Hepatocyte (in vitro differentiated cells): ENCODE measurements around the gene NQO1. TPM values are rescaled to one million over a fixed set of nuclear protein-coding genes. Genes with fewer than 3 reads are reported as not detected.

Source experiments
- DNase-seq: peaks from one replicate; pipeline ENCODE4 v3.0.0-alpha.2; 2016; ENCODE audit warnings: low spot score
- H2AFZ ChIP-seq: fragments of 200-600 bp; sonication (generic); 2 replicates; pipeline ENCODE4 v1.6.0; 2016; ENCODE audit warnings: antibody characterized with exemption, mild to moderate bottlenecking
- H3K27ac ChIP-seq: fragments of 200-600 bp; sonication (generic); 2 replicates; pipeline ENCODE4 v1.5.1; 2016; ENCODE audit warnings: mild to moderate bottlenecking
- H3K27me3 ChIP-seq: fragments of 200-600 bp; sonication (generic); 2 replicates; pipeline ENCODE4 v1.6.1; 2016
- H3K36me3 ChIP-seq: fragments of 200-600 bp; sonication (generic); replicated peaks from 2 replicates; pipeline ENCODE4 v1.5.1; 2016; ENCODE audit warnings: low read depth; ENCODE audit not compliant: insufficient read depth
- H3K4me1 ChIP-seq: fragments of 200-600 bp; sonication (generic); 2 replicates; pipeline ENCODE4 v1.5.1; 2016; ENCODE audit warnings: mild to moderate bottlenecking, moderate library complexity; ENCODE audit not compliant: insufficient read depth
- H3K4me2 ChIP-seq: fragments of 200-600 bp; sonication (generic); 2 replicates; pipeline ENCODE4 v1.6.0; 2016
- H3K4me3 ChIP-seq: fragments of 200-600 bp; sonication (generic); 2 replicates; pipeline ENCODE4 v1.5.1; 2016; ENCODE audit warnings: mild to moderate bottlenecking
- H3K79me2 ChIP-seq: fragments of 200-600 bp; sonication (generic); 2 replicates; pipeline ENCODE4 v1.6.0; 2017; ENCODE audit warnings: mild to moderate bottlenecking
- H3K9me2 ChIP-seq: fragments of 200-600 bp; sonication (generic); replicated peaks from 2 replicates; pipeline ENCODE4 v1.6.0; 2017; ENCODE audit warnings: mild to moderate bottlenecking; ENCODE audit not compliant: insufficient read depth
- H3K9me3 ChIP-seq: fragments of 200-600 bp; sonication (generic); 2 replicates; pipeline ENCODE4 v1.5.1; 2016; ENCODE audit warnings: low read depth, mild to moderate bottlenecking
- H4K20me1 ChIP-seq: fragments of 200-600 bp; sonication (generic); 2 replicates; pipeline ENCODE4 v1.6.0; 2016; ENCODE audit warnings: mild to moderate bottlenecking; ENCODE audit not compliant: insufficient read depth, poor library complexity, severe bottlenecking
- CTCF ChIP-seq: fragments of 200-600 bp; sonication (generic); IDR thresholded peaks from 2 replicates; pipeline ENCODE4 v1.5.1; 2016; ENCODE audit warnings: antibody characterized with exemption, mild to moderate bottlenecking; ENCODE audit not compliant: poor library complexity
- EZH2 ChIP-seq: fragments of 200-600 bp; sonication (generic); IDR thresholded peaks from 2 replicates; pipeline ENCODE4 v1.6.1; 2016; ENCODE audit warnings: antibody characterized with exemption, mild to moderate bottlenecking, borderline replicate concordance
- EZH2phosphoT487 ChIP-seq: fragments of 200-600 bp; sonication (generic); IDR thresholded peaks from one replicate; pipeline ENCODE4 v1.6.1; 2018; ENCODE audit warnings: antibody characterized with exemption, mild to moderate bottlenecking, low read depth, moderate library complexity; ENCODE audit not compliant: unreplicated experiment, severe bottlenecking
- WGBS: methylation state at CpG from one replicate; pipeline ENCODE4 v1.1.6; 2016; ENCODE audit warnings: low lambda C conversion rate; ENCODE audit errors: missing lambda C conversion rate; 5-methylcytosine and 5-hydroxymethylcytosine counted together
- polyA plus RNA-seq: library from polyadenylated mRNA; unstranded; fragments of >200 nt; fragmentation: Nextera tagmentation; extraction: Ambion mirVana; gene quantifications from 2 replicates; pipeline ENCODE4 v1.2.1, GENCODE V29; 2016
- total RNA-seq: library from RNA; depleted of rRNA; stranded (reverse); fragments of >200 nt; gene quantifications from 2 replicates; pipeline ENCODE4 v1.2.3, GENCODE V29; 2014

The NQO1 gene
- total and polyA plus RNA-seq, 2 experiments from 2014 or later = 132 to 169 TPM

DNA sequence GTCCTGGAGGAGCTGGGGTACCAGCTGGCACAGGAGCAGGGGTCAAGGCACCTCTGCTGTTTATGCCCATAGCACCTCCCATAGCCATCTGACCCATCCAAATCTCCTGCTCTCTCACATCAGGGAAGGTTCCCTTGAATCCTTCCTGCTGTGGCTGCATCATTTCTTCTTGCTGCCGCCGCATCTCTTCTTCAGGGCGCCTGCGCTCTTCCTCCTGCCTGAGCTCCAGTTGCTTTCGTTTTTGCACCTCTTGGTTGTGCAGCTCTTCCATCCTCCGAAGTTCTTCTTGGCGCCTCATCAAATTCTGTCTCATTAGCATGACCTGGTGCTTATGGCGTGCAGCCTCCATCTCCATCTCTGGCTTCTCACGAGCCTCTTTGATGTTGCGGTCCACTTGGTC is 30.3 kb upstream of the NQO1 start:
- H3K79me2 ChIP-seq = peaks cover 28% of the 10 kb centered on the region
- no peaks in the 10 kb centered on the region for H3K9me2 ChIP-seq
- WGBS = 92% methylated on average over 10 of the region's 10 CpGs

GRCh38 chr16:69754469-69755310 is 28.3 kb upstream of the NQO1 start, which contains the start of gene NOB1:
NOB1 (minus strand) TSS chr16:69754926; CDS start chr16:69754910, 16 bp downstream.
- peak within 1 kb of the TSS; percentile 81 for H2AFZ ChIP-seq
- no peaks in the 10 kb centered on the region for H3K9me2 ChIP-seq
- peak; percentile 99 for DNase-seq

More for the DNA sequence above, 30.3 kb upstream of the NQO1 start:
- H3K27me3 ChIP-seq = no peaks in the 10 kb centered on the region
- no peak for DNase-seq
- H3K4me1 ChIP-seq = peaks cover 14% of the 10 kb centered on the region
- no peaks in the 10 kb centered on the region for H3K9me3 ChIP-seq
- no peaks in the 10 kb centered on the region for H4K20me1 ChIP-seq
- H3K4me3 ChIP-seq = no peak overlapping the region
- no peaks in the 10 kb centered on the region for H3K36me3 ChIP-seq
- no peak for TF ChIP-seq EZH2phosphoT487
- TF ChIP-seq EZH2 = no peak
- TF ChIP-seq CTCF = no peak
- no peak overlapping the region for H3K4me2 ChIP-seq
- H3K27ac ChIP-seq = no peak overlapping the region
- no peak overlapping the region for H2AFZ ChIP-seq

DNA sequence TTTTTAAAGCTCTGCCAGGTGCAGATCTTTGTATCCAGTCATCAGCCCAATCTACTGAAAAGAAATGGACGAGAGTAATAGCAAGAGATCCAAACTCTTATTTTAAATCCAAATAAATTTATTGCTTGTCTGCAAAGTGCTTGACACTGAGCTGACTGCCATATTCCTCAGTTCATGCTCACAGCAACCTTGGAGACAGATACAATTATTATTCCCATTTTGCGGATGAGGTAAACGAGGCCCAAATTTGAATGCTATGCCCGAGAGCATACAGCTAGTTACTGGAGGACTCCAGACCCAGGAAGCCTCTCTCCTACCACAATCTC is 27.7 kb upstream of the NQO1 start:
- H3K36me3 ChIP-seq = no peaks in the 10 kb centered on the region
- no peak for DNase-seq
- H3K9me3 ChIP-seq = no peaks in the 10 kb centered on the region
- H2AFZ ChIP-seq = peak overlapping the region; percentile 81
- H3K79me2 ChIP-seq = peaks cover 49% of the 10 kb centered on the region
- H3K27me3 ChIP-seq = no peaks in the 10 kb centered on the region
- H3K27ac ChIP-seq = peak overlapping the region; percentile 73
- H3K9me2 ChIP-seq = no peaks in the 10 kb centered on the region
- WGBS = 11% methylated on average over 4 of the region's 4 CpGs
- peaks cover 11% of the 10 kb centered on the region for H3K4me1 ChIP-seq
- peak overlapping the region; percentile 52 for H3K4me3 ChIP-seq
- peak overlapping the region; percentile 77 for H3K4me2 ChIP-seq
- TF ChIP-seq EZH2phosphoT487 (no peak), EZH2 (no peak), CTCF (no peak)
- peaks cover 4% of the 10 kb centered on the region for H4K20me1 ChIP-seq

More at GRCh38 chr16:69754469-69755310, 28.3 kb upstream of the NQO1 start, which contains the start of gene NOB1:
- Histone ChIP-seq H3K9me3 (no peaks in the 10 kb centered on the region), H3K36me3 (no peaks in the 10 kb centered on the region), H3K4me2 (peak within 1 kb of the TSS; percentile 77), H3K27ac (peak within 1 kb of the TSS; percentile 73), H3K4me1 (peaks cover 11% of the 10 kb centered on the region), H4K20me1 (peaks cover 4% of the 10 kb centered on the region), H3K27me3 (no peaks in the 10 kb centered on the region), H3K79me2 (peaks cover 45% of the 10 kb centered on the region), H3K4me3 (peak within 1 kb of the TSS; percentile 52)
- TF ChIP-seq CTCF = peak; percentile 99
- no peak for TF ChIP-seq EZH2
- TF ChIP-seq EZH2phosphoT487 = no peak
- WGBS = under 1% methylated on average over 54 of the region's 58 CpGs
